AG09309 (cell line): ENCODE measurements around the gene PRR35.

Experiments used
- DNase-seq: peaks from one replicate; pipeline ENCODE4 v3.0.0-alpha.2; 2010; ENCODE audit warnings: low read depth
- H3K4me3 ChIP-seq: 2 replicates; pipeline ENCODE4 v1.5.1; 2011; ENCODE audit warnings: mild to moderate bottlenecking, low read depth, low read length, moderate library complexity; ENCODE audit not compliant: control insufficient read depth
- CTCF ChIP-seq: IDR thresholded peaks from 2 replicates; pipeline ENCODE4 v1.5.1; 2011; ENCODE audit warnings: mild to moderate bottlenecking, low read depth, low read length, inconsistent platforms; ENCODE audit not compliant: insufficient read depth, control insufficient read depth; ENCODE audit errors: missing control alignments

The PRR35 gene

GRCh38 chr16:551210-551609, 9.0 kb upstream of the PRR35 start:
- no peak for TF ChIP-seq CTCF
- no peak overlapping the region for H3K4me3 ChIP-seq
- no peak for DNase-seq

GRCh38 chr16:552171-552570, 8.0 kb upstream of the PRR35 start:
- no peak for DNase-seq
- H3K4me3 ChIP-seq: no peak overlapping the region
- TF ChIP-seq CTCF: no peak

- H3K4me3 ChIP-seq: no peak overlapping the region
- no peak for DNase-seq
- no peak for TF ChIP-seq CTCF
These were observed 6.4 kb upstream of the PRR35 start for GRCh38 chr16:553601-554296.

- no peak for TF ChIP-seq CTCF
- H3K4me3 ChIP-seq: no peak overlapping the region
- DNase-seq: no peak
These were observed 5.9 kb upstream of the PRR35 start for GRCh38 chr16:554297-554621.

- DNase-seq: no peak
- H3K4me3 ChIP-seq: peak overlapping the region; percentile 33
- no peak for TF ChIP-seq CTCF
These were observed 5.4 kb upstream of the PRR35 start for GRCh38 chr16:554640-555365.

- no peak for DNase-seq
- TF ChIP-seq CTCF: no peak
- no peak overlapping the region for H3K4me3 ChIP-seq
These were observed 4.4 kb upstream of the PRR35 start for GRCh38 chr16:555528-556473.
